GM19043 (cell line): ENCODE data around the gene CEL.
"Not testable (repeated sequence)": the region's sequence is repeated elsewhere in the genome, so short reads cannot be mapped to it uniquely, and the experiment has no call there.

Experiments used
- ATAC-seq: cut with Tn5 transposase; IDR thresholded peaks from one replicate; pipeline ENCODE4 v1.9.1; 2021; ENCODE audit warnings: low read depth; ENCODE audit not compliant: unreplicated experiment

CEL gene

DNA sequence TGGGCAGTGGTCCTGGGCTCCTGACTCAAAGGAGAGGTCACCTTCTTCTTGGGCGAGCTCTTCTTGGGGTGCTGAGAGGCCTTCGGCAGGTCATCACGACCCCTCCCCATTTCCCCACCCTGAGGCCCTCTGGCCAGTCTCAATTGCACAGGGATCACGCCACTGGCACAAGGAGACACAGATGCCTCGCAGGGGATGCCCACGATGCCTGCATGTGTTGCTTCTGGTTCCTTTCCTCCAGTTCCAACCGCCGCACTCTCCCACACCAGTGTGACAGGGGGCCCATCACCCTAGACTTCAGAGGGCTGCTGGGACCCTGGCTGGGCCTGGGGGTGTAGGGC, 1.3 kb downstream of the CEL start:
- no peak for ATAC-seq

DNA sequence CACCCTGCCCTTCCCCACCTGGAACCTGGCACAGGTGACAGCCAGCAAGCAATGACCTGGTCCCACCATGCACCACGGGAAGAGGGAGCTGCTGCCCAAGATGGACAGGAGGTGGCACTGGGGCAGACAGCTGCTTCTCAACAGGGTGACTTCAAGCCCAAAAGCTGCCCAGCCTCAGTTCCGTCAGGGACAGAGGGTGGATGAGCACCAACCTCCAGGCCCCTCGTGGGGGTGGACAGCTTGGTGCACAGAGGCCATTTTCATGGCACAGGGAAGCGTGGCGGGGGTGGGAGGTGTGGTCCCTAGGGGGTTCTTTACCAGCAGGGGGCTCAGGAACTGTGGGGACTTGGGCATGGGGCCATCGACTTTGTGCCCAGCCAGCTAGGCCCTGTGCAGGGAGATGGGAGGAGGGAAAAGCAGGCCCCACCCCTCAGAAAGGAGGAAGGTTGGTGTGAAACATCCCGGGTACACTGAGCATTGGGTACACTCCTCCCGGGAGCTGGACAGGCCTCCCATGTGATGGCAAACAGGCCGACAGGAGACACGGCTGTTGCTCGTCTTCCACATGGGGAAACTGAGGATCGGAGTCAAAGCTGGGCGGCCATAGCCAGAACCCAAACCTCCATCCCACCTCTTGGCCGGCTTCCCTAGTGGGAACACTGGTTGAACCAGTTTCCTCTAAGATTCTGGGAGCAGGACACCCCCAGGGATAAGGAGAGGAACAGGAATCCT, 1.9 kb downstream of the CEL start:
- ATAC-seq: no peak

DNA sequence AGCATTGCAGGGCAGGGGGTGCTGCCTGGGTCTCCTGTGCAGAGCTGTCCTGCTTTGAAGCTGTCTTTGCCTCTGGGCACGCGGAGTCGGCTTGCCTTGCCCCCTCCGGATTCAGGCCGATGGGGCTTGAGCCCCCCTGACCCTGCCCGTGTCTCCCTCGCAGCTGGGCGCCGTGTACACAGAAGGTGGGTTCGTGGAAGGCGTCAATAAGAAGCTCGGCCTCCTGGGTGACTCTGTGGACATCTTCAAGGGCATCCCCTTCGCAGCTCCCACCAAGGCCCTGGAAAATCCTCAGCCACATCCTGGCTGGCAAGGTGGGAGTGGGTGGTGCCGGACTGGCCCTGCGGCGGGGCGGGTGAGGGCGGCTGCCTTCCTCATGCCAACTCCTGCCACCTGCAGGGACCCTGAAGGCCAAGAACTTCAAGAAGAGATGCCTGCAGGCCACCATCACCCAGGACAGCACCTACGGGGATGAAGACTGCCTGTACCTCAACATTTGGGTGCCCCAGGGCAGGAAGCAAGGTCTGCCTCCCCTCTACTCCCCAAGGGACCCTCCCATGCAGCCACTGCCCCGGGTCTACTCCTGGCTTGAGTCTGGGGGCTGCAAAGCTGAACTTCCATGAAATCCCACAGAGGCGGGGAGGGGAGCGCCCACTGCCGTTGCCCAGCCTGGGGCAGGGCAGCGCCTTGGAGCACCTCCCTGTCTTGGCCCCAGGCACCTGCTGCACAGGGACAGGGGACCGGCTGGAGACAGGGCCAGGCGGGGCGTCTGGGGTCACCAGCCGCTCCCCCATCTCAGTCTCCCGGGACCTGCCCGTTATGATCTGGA, 2.7 kb downstream of the CEL start:
- no peak for ATAC-seq

DNA sequence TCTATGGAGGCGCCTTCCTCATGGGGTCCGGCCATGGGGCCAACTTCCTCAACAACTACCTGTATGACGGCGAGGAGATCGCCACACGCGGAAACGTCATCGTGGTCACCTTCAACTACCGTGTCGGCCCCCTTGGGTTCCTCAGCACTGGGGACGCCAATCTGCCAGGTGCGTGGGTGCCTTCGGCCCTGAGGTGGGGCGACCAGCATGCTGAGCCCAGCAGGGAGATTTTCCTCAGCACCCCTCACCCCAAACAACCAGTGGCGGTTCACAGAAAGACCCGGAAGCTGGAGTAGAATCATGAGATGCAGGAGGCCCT, 3.2 kb downstream of the CEL start:
- no peak for ATAC-seq

DNA sequence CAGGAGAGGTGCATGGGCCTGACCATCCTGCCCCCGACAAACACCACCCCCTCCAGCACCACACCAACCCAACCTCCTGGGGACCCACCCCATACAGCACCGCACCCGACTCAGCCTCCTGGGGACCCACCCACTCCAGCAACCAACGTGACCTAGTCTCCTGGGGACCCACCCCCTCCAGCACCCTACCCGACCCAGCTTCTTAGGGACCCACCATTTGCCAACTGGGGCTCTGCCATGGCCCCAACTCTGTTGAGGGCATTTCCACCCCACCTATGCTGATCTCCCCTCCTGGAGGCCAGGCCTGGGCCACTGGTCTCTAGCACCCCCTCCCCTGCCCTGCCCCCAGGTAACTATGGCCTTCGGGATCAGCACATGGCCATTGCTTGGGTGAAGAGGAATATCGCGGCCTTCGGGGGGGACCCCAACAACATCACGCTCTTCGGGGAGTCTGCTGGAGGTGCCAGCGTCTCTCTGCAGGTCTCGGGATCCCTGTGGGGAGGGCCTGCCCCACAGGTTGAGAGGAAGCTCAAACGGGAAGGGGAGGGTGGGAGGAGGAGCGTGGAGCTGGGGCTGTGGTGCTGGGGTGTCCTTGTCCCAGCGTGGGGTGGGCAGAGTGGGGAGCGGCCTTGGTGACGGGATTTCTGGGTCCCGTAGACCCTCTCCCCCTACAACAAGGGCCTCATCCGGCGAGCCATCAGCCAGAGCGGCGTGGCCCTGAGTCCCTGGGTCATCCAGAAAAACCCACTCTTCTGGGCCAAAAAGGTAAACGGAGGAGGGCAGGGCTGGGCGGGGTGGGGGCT, 4.6 kb downstream of the CEL start:
- ATAC-seq: no peak

DNA sequence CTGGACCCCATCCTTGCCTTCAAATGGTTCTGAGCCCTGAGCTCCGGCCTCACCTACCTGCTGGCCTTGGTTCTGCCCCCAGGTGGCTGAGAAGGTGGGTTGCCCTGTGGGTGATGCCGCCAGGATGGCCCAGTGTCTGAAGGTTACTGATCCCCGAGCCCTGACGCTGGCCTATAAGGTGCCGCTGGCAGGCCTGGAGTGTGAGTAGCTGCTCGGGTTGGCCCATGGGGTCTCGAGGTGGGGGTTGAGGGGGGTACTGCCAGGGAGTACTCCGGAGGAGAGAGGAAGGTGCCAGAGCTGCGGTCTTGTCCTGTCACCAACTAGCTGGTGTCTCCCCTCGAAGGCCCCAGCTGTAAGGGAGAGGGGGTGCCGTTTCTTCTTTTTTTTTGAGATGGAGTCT, 5.2 kb downstream of the CEL start:
- ATAC-seq: no peak

DNA sequence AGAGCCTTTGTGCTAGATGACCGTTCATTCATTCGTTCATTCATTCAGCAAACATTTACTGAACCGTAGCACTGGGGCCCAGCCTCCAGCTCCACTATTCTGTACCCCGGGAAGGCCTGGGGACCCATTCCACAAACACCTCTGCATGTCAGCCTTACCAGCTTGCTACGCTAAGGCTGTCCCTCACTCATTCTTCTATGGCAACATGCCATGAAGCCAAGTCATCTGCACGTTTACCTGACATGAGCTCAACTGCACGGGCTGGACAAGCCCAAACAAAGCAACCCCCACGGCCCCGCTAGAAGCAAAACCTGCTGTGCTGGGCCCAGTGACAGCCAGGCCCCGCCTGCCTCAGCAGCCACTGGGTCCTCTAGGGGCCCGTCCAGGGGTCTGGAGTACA, 6.0 kb downstream of the CEL start:
- no peak for ATAC-seq

DNA sequence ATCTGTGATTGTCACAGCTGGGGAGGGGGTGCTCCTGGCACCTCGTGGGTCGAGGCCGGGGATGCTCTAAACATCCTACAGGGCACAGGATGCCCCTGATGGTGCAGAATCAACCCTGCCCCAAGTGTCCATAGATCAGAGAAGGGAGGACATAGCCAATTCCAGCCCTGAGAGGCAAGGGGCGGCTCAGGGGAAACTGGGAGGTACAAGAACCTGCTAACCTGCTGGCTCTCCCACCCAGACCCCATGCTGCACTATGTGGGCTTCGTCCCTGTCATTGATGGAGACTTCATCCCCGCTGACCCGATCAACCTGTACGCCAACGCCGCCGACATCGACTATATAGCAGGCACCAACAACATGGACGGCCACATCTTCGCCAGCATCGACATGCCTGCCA, 6.7 kb downstream of the CEL start:
- ATAC-seq: not testable (repeated sequence)

DNA sequence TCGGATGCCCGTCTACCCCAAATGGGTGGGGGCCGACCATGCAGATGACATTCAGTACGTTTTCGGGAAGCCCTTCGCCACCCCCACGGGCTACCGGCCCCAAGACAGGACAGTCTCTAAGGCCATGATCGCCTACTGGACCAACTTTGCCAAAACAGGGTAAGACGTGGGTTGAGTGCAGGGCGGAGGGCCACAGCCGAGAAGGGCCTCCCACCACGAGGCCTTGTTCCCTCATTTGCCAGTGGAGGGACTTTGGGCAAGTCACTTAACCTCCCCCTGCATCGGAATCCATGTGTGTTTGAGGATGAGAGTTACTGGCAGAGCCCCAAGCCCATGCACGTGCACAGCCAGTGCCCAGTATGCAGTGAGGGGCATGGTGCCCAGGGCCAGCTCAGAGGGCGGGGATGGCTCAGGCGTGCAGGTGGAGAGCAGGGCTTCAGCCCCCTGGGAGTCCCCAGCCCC, 8.8 kb downstream of the CEL start:
- not testable (repeated sequence) for ATAC-seq

DNA sequence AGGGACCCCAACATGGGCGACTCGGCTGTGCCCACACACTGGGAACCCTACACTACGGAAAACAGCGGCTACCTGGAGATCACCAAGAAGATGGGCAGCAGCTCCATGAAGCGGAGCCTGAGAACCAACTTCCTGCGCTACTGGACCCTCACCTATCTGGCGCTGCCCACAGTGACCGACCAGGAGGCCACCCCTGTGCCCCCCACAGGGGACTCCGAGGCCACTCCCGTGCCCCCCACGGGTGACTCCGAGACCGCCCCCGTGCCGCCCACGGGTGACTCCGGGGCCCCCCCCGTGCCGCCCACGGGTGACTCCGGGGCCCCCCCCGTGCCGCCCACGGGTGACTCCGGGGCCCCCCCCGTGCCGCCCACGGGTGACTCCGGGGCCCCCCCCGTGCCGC, 9.2 kb downstream of the CEL start:
- not testable (repeated sequence) for ATAC-seq

DNA sequence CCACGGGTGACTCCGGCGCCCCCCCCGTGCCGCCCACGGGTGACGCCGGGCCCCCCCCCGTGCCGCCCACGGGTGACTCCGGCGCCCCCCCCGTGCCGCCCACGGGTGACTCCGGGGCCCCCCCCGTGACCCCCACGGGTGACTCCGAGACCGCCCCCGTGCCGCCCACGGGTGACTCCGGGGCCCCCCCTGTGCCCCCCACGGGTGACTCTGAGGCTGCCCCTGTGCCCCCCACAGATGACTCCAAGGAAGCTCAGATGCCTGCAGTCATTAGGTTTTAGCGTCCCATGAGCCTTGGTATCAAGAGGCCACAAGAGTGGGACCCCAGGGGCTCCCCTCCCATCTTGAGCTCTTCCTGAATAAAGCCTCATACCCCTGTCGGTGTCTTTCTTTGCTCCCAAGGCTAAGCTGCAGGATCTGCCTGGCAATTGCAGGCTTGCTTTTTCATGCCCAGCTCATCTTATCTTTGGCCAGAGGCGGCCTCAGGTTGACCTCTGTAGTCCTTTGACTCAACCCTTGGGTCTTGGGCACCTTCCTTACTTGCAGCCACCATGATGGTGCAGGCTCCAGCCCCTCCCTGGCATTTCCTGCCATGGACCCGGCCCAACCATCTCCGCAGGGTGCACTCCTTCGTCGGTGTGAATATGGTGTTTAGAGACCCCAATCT, 9.8 kb downstream of the CEL start:
- ATAC-seq: no peak

DNA sequence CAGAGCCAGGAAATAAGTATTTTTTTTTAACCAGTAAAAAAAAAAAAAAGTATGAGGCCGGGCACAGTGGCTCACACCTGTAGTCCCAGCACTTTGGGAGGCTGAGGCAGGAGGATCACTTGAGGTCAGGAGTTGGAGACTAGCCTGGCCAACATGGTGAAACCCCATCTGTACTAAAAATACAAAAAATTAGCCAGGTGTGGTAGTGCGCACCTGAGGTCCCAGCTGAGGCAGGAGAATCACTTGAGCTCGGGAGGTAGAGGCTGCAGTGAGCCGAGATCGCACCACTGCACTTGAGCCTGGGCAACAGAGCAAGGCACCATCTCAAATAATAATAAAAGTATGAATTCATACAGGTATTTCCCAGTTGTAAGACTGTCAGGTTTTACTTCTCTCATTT, 10.4 kb downstream of the CEL start:
- not testable (repeated sequence) for ATAC-seq

DNA sequence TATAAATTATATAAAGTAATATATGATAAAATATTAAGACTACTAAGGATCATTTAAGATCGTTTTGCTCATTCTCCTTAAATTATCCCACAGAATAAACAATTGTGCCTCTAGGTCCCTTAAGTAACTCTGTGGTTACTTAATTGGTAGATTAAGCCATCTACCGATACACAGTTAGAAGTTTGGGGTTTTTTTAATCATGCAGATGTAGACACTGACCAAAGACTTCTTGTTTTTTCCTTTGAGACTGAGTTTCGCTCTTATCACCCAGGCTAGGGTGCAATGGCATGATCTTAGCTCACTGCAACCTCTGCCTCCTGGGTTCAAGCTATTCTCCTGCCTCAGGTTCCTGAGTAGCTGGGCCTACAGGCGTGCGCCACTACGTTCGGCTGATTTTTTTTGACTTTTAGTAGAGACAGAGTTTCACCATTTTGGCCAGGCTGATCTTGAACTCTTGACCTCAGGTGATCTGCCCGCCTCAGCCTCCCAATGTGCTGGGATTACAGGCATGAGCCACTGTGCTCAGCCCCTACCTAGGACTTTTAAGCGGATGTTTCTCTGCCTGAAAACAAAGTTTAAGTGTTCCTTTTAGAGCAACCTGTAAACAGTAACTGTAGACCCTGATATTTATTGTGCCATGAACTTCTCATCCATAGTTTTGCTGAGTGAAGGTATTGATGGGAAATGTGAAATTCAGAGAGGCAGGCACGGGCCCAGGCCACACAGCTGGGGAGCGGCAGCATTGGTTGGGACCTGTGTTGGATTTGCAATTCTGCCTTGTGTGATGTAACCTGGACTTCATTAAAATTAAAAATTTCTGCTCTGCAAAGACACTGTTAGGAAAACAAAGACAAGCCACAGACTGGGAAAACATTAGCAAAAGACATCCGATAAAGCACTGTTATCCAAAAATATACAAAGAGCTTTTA, 11.6 kb downstream of the CEL start:
- ATAC-seq: no peak

DNA sequence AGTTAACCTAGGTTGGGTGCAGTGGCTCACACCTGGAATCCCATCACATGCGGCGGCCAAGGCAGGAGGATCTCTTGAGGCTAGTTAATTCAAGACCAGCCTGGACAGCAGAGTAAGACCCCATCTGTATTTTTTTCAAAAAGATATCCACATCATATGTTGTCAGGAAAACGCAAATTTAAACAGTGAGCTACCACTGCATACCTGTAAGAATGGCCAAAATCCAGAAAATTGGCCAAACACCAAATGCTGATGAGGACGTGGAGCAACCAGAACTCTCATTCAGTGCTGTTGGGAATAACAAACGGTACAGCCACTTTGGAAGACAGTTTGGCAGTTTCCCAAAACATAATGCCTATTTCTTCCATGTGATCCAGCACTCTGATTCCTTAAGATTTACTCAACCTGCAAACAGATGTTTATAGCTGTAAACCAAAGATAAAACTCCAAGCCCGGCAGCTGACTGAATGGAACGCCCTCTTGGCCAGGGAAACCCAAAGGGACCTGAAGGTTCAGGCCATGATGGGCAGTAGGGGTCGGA, 12.4 kb downstream of the CEL start:
- no peak for ATAC-seq

DNA sequence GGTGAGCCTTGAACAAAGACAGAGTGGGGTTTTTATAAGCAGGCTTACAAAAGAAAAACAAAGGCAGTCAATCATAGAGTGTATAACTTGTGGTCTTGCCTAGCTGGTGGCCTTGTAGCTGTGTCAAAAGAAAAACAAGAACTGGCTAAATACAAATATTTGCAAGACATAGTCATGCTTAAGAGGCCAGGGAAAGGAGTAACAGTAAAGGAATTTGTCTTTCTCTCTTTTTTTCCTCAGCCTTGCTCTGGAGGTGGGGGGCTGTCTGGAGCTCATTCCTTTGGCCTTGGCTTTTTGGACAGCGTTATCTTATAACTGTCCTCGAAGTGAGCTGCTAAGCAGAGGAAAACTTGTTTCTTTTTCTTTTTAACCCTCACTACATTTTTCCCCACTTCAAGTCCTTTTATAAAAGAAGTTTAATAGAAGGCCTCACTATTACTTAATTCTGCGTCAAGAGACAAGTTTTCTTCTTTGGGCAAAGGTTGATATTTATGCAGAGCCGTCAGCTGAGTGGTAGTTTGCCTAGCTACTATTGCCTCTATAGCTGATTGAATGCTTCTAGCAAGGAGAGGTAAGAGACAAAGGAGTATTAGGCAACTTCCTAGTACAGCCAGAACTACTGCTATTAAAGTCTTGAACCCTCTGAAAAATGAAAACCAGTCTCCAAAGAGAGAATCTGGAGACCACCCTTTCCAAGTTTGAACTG, 14.3 kb downstream of the CEL start:
- no peak for ATAC-seq

DNA sequence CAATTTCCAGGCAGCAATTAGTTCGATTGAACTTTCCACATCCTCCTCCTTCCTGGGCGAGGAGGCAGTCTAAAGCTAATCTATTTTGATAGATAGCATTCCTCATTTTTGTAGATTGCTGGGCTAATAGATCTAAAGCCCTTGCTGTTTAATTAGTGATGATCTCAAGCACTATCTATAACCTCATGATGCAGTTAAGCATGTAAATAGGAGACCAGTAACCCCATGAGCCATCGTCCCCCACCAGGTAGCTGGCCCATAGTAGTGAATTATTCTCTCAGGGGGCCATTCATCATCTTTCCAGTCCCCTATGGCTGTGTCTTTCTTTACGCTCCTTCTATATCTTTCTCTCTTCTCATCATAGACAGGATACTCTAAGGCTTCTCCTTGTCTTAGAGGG, 14.9 kb downstream of the CEL start:
- ATAC-seq: no peak

DNA sequence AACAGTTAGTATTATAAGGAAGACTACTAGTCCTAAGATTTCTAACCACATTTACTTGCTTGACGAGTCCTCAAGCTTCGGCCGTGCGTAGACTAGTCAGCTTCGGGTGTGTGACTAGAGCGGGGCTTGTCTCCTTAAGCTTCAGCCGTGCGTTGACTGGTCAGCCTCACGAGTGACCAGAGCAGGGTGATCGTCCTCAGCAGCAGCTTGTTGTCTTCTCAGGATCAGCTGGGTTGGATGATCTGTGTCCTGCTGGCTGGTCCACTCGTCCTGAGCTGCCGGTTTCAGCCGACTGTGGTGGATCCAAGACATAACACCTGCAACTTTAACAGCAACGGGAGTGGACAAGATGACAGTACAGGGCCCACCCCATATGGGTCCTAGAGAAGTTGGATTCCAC, 16.7 kb downstream of the CEL start:
- no peak for ATAC-seq

DNA sequence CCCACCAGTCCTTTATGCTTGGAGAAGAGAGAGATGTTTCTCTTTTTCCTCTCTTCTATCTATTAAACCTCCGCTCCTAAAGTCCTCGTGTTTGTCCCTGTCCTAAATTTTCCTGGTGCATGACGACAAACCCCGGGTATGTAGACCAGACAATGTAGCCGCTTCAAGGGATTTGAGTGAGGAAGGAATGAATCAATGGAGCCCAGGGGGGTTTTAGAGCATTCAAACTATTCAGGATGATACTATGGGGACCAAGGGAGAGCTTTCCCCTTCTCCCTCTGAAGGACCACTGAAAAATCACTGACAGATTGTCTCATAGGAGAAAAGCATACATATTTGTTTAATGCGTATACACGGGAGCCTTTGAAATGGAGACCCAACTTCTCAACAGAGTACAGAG, 18.4 kb downstream of the CEL start:
- ATAC-seq: no peak
